ENCODE results near the gene DUSP7.

GRCh38 chr3:52036222-52036694 is 20.1 kb downstream of the DUSP7 start:
- no peak for TF ChIP-seq EZH2 (IDR thresholded peaks at IDR 0.05; ENCODE audit: borderline replicate concordance)
- TF ChIP-seq CTCF (IDR thresholded peaks at IDR 0.05; ENCODE audit: poor library complexity) = no peak

Measured in hepatocyte (in vitro differentiated cells).